GM04503 (cell line): ENCODE measurements around the gene MRPL23.

Experiments
- DNase-seq: peaks from one replicate; pipeline ENCODE4 v3.0.0-alpha.2; 2012; ENCODE audit warnings: low read depth

Gene MRPL23

DNA sequence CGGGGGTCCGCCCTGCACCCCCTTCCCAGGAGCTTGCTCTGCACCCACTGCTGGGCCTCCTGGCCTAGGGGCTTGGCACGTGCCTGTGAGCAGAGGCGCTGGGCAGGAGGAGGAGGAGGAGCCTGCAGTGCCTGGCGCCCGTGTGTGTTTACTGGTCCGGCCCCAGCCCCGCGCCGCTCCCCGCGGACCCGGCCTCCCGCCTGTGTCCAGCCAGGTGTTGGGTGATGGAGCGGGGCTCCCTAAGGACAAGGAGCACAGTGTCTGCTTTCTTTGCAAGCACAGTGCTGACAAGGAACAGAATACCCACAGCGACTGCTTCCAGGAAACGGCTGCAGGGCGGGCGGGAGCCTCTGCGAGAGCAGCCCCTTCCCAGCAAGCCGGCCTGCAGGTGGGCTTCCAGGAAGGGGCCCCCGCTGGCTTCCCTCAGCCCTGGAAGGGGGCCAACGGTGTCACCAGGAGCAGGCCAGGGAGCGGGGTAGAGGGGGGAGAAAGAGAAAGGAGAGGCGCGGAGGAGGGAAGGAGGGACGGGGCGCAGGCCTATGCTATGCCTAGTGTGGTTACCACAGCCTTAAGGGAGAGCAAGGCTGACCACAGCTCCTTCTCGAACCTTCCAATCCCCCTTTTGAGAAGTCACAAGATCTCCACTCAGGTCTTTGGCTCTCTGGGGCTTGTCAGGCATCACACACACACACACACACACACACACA is 43.9 kb downstream of the MRPL23 start:
- DNase-seq: no peak

GRCh38 chr11:1992111-1992510 is 45.0 kb downstream of the MRPL23 start:
- no peak for DNase-seq

GRCh38 chr11:1994121-1994520 is 47.0 kb downstream of the MRPL23 start:
- no peak for DNase-seq

GRCh38 chr11:1997755-1998154 is 50.6 kb downstream of the MRPL23 start, which contains the start of gene H19:
Gene H19, minus strand, starts transcription at chr11:1997842.
- no peak for DNase-seq

DNA sequence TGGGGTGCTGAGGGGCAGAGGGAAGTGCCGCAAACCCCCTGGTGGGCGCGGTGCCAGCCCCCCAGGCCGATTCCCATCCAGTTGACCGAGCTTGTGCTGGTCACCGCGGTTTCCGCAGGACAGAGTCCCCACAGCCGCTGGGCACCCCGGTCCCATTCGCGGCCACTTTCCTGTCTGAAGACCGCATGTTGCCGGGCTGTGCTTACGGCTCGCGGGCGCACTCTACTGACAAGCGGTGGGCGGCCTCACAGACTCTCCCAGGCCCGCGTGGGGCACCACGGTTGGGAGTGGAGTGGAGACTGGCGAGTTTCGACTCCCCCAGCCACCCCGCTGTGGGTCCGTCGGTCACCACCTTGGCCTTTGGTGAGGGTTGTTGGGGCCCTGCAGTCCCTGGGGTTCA is 51.2 kb downstream of the MRPL23 start:
- DNase-seq: no peak

- DNase-seq: no peak
Measured at GRCh38 chr11:1998861-1999260, 51.7 kb downstream of the MRPL23 start.

- DNase-seq: no peak
Measured at GRCh38 chr11:2002042-2002776, 55.1 kb downstream of the MRPL23 start.

DNA sequence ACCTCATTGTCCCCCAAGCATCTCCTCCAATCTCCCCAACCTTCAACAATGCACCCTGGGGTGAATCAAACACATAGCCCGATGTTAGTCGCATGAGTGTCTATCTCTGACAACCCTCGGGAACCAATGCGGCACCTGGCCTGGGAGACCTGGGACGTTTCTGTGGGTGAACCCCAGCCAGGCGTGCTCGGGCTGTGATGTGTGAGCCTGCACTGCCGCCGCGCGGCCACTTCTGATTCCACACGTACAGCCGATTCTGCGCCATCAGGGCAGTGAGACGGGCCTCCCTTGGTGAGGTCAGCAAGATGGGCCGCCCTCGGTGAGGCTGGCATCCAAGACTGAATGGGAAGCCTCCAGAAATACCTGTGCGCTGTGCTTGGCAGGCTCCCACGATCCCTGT is 55.7 kb downstream of the MRPL23 start:
- no peak for DNase-seq

- DNase-seq: no peak
Measured at GRCh38 chr11:2004466-2004865, 57.3 kb downstream of the MRPL23 start.
